Fibroblast of lung (primary cell): ENCODE data around the gene MYL3.

ENCODE experiments used
- EZH2 ChIP-seq: IDR thresholded peaks from 2 replicates; pipeline ENCODE4 v1.5.1; 2012; ENCODE audit warnings: low read length, control low read depth, mild to moderate bottlenecking; ENCODE audit errors: missing control alignments
- TF ChIP-seq, protein P1 (sequence below), 2 donors: IDR thresholded peaks in 1 of 2; conservative IDR thresholded peaks in 1 of 2; 1 replicate in 1 of 2; 2 replicates in 1 of 2; pipeline ENCODE4 v1.5.1; 2011 to 2012; ENCODE audit warnings: low read length in 2 of 2, control low read depth in 1 of 2, inconsistent platforms in 1 of 2, low read depth in 1 of 2, mild to moderate bottlenecking in 1 of 2

DNA sequence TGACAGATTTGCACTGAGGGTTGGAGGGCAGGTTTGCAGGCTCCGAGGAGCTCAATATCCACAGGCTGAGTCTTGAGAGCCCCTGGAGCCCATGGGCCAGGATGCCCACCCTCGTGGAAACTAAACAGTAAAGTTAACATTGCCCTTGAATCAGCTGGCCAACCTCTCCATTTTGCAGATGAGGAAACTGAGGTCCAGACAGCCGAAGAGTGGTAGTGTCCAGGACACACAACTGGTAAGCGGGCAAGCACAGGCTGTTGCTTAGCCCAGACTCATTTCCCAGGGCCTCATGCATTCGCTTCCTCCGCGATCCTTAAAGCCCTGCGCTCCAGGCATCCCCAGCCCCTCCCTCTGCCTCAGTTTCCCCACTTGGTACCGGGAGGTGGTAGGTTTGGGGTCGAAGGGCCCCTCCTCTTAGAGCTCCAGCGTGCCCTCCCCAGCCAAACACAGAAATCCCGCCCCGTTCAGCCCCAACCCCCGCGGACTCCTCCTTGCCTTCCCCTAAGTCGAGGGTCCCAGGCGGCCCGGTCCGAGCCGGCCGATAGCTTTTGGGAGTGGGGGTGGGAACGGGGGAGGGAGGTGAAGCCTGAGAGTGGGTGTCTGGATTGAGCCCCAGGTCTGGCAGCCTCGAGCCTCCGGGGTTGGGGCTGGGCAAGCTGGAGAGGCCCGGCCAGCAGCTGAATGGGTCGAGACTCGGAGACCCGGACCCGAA, 17.8 kb upstream of the MYL3 start:
- TF ChIP-seq, protein P1, sequence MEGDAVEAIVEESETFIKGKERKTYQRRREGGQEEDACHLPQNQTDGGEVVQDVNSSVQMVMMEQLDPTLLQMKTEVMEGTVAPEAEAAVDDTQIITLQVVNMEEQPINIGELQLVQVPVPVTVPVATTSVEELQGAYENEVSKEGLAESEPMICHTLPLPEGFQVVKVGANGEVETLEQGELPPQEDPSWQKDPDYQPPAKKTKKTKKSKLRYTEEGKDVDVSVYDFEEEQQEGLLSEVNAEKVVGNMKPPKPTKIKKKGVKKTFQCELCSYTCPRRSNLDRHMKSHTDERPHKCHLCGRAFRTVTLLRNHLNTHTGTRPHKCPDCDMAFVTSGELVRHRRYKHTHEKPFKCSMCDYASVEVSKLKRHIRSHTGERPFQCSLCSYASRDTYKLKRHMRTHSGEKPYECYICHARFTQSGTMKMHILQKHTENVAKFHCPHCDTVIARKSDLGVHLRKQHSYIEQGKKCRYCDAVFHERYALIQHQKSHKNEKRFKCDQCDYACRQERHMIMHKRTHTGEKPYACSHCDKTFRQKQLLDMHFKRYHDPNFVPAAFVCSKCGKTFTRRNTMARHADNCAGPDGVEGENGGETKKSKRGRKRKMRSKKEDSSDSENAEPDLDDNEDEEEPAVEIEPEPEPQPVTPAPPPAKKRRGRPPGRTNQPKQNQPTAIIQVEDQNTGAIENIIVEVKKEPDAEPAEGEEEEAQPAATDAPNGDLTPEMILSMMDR (conservative IDR thresholded peaks at IDR 0.05 in 1 of 2, IDR thresholded peaks at IDR 0.05 in 1 of 2; ENCODE audit: low read depth in 1 of 2, low read length in 2 of 2) = no peak
- peak; percentile 72 for TF ChIP-seq EZH2
